Stimulated activated CD4-positive, alpha-beta T cell treated with anti-CD3 and anti-CD28 coated beads, Interleukin-1b, Interleukin-23, amount 100 ng/mL, for 24 hours (primary cell): ENCODE measurements around the gene KDM2B.
A peak's percentile ranks its signal among the peaks of the same experiment; 100 is the strongest.
"Not testable (repeated sequence)": the region's sequence is repeated elsewhere in the genome, so short reads cannot be mapped to it uniquely, and the experiment has no call there.

Experiments used
- DNase-seq, 4 experiments: peaks; one replicate each; pipeline ENCODE4 v3.0.0-alpha.2; 2020; ENCODE audit warnings: low read depth in 4 of 4, low spot score in 1 of 4

The KDM2B gene

DNA sequence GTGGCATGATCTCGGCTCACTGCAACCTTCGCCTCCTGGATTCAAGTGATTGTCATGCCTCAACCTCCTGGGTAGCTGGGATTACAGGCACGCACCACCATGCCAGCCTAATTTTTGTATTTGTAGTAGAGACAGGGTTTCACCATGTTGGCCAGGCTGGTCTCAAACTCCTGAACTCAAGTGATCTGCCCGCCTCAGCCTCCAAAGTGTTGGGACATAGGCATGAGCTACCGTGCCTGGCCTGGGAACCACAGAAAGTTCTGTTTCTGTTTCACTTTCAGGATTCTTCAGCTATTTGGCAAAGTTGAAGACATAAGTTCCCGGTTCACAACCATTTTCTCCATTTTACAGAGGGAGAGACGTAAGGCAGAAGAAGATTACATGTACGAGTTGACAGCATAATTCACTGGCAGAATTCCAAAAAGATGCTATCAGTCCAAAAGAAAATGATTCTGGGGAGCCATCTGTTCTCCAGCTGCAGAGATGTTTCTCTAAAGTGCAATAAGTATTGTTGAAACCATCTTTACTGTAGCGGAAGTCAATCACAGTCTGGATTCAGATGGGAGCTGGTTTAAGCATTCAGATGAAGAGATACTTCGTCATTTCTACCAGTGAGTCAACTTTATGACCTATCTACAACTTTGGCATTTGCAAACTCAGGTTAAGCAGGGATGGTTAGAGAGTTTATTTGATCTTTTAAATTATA is 189.1 kb downstream of the KDM2B start:
- peak in 2 of 4 experiments; percentile 3 to 13 for DNase-seq

- DNase-seq = no peak
Measured at GRCh38 chr12:121390856-121391255, 190.0 kb downstream of the KDM2B start.

DNA sequence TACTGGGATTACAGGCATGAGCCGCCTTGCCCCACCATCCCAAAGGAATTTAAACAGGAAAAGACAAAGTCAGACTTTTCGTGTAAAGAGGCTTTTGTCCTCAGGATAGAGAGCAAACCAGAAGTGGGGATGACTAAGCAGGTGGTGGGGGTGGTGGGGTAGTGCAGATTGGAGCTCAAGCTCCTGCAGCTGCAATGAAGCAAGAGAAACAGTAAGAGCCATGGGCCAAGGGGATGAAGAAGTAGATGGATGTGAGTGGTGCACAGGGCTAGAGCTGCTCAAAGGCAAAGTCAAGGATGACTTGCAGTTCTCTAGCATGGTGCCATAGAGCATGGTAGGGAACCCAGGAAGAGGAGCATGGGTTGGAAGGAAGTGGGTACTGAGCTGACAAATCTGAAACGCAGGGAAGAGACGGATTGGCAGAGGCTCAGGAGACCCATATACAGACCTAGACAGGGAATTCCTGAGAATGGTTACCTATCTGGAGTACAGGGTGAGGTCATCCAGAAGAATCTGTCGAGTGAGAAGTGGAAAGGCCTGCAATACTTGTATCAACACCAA is 192.3 kb downstream of the KDM2B start:
- DNase-seq = no peak

GRCh38 chr12:121384891-121385290 is 195.9 kb downstream of the KDM2B start:
- DNase-seq = not testable (repeated sequence)

DNA sequence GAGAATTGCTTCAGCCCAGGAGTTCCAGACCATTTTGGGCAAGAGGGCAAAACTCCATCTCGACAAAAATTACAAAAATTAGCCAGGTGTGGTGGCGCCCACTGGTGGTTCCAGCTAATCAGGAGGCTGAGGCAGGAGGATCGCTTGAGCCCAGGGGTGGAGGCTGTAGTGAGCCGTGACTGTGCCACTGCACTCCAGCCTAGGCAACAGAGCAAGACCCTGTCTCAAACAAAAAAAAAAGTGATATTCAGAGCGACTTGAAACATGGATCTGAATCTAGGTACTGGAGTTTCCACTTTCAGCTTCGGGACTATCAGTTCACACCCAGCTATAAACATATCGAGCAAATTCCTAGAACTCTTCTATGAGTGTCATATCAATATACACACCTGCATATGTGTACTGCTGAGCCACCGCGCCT is 197.2 kb downstream of the KDM2B start:
- DNase-seq = no peak

- DNase-seq = no peak
Measured at GRCh38 chr12:121379945-121380344, 200.9 kb downstream of the KDM2B start.
